HCT116 (cell line): ENCODE results near the gene STYXL2. TPM values are rescaled to one million over a fixed set of nuclear protein-coding genes. Genes with fewer than 3 reads are reported as not detected.
A peak's percentile ranks its signal among the peaks of the same experiment; 100 is the strongest.

Experiments used
- ATAC-seq: fragments of 200-7000 bp; cut with Tn5 transposase; 2 replicates; pipeline ENCODE4 v1.9.1; 2020; ENCODE audit warnings: mild to moderate bottlenecking, moderate library complexity
- BruUV-seq: library from RNA; stranded (reverse); fragments of 400-500 nt; replicated peaks from 2 replicates; lab custom pipeline; 2021; lab: Mats Ljungman, UMichigan
- CTCF ChIA-PET: fragments of 300-600 bp; sonication (Branson Sonifier 250); formaldehyde crosslinking; loops from one replicate; lab custom pipeline; 2021; ENCODE audit warnings: antibody characterized with exemption; lab: Charles Lee
- POLR2A ChIA-PET: fragments of 300-600, 350-600 bp; sonication (Branson Sonifier 250); formaldehyde crosslinking; loops from one replicate; lab custom pipeline; 2021; ENCODE audit warnings: antibody characterized with exemption; lab: Charles Lee
- RAD21 ChIA-PET, 2 experiments: fragments of 300-600 bp; sonication (Branson Sonifier 250); formaldehyde crosslinking; loops; one replicate each; lab custom pipeline; 2023; ENCODE audit warnings: low total read pairs in 2 of 2; ENCODE audit not compliant: uncharacterized antibody in 2 of 2, unreplicated experiment in 2 of 2, low non-redundant PET in 1 of 2; lab: Charles Lee
- DNase-seq: peaks from one replicate; pipeline ENCODE4 v3.0.0-alpha.2; 2010; ENCODE audit warnings: low read depth, low spot score
- H2AFZ ChIP-seq: fragments of 200-600 bp; shearing (Covaris generic), sonication (generic); 2 replicates; pipeline ENCODE4 v1.6.1; 2017; ENCODE audit warnings: low read depth, mixed run types, mixed read lengths, antibody characterized with exemption, low read length; ENCODE audit not compliant: poor library complexity, severe bottlenecking
- H3K27ac ChIP-seq: 2 replicates; pipeline ENCODE4 v1.5.1; 2012; ENCODE audit warnings: low read depth, low read length
- H3K27me3 ChIP-seq: fragments of 200-600 bp; sonication (generic); 2 replicates; pipeline ENCODE4 v1.6.1; 2016; ENCODE audit warnings: mixed run types, low read length, mixed read lengths; ENCODE audit not compliant: insufficient read depth
- H3K36me3 ChIP-seq, 2 experiments: fragments of 200-500 bp in 1 of 2; fragments of 200-600 bp in 1 of 2; sonication (Bioruptor generic) in 1 of 2; sonication (generic) in 1 of 2; 2 replicates each; pipeline versions ENCODE4 v1.5.1 to v1.6.1; 2014 to 2016; ENCODE audit warnings: low read length in 2 of 2, inconsistent platforms in 1 of 2, mixed read lengths in 1 of 2, mixed run types in 1 of 2; ENCODE audit not compliant: insufficient read depth in 2 of 2, control insufficient read depth in 1 of 2
- H3K4me1 ChIP-seq, 2 experiments: fragments of 200-600 bp in 1 of 2; sonication (generic) in 1 of 2; 2 replicates each; pipeline versions ENCODE4 v1.5.1 to v1.6.1; 2012 to 2017; ENCODE audit warnings: low read length in 2 of 2, inconsistent platforms in 1 of 2, mild to moderate bottlenecking in 1 of 2, mixed read lengths in 1 of 2, mixed run types in 1 of 2, moderate library complexity in 1 of 2; ENCODE audit not compliant: insufficient read depth in 2 of 2, control insufficient read depth in 1 of 2
- H3K4me2 ChIP-seq: fragments of 200-600 bp; sonication (generic); 2 replicates; pipeline ENCODE4 v1.6.1; 2017; ENCODE audit warnings: mixed run types, low read length, mixed read lengths
- H3K4me3 ChIP-seq, 2 experiments: fragments of 200-600 bp in 1 of 2; sonication (generic) in 1 of 2; replicated peaks in 1 of 2; 2 replicates each; pipeline ENCODE4 v1.5.1; 2011 to 2016; ENCODE audit warnings: low read length in 2 of 2, control low read depth in 1 of 2, low read depth in 1 of 2, mild to moderate bottlenecking in 1 of 2, mixed read lengths in 1 of 2, mixed run types in 1 of 2
- H3K79me2 ChIP-seq: fragments of 200-600 bp; sonication (generic); 2 replicates; pipeline ENCODE4 v1.6.1; 2017; ENCODE audit warnings: mild to moderate bottlenecking, mixed run types, low read length, moderate library complexity, mixed read lengths; ENCODE audit not compliant: insufficient read depth
- H3K9ac ChIP-seq: fragments of 200-600 bp; sonication (generic); 2 replicates; pipeline ENCODE4 v1.6.1; 2016; ENCODE audit warnings: low read length, mixed read lengths
- H3K9me2 ChIP-seq: fragments of 200-600 bp; sonication (generic), shearing (Covaris generic); 2 replicates; pipeline ENCODE4 v1.6.1; 2017; ENCODE audit warnings: mixed run types, mild to moderate bottlenecking, moderate library complexity; ENCODE audit not compliant: insufficient read depth
- H3K9me3 ChIP-seq, 2 experiments: fragments of 200-500 bp in 1 of 2; fragments of 200-600 bp in 1 of 2; sonication (Bioruptor generic) in 1 of 2; sonication (generic) in 1 of 2; 2 replicates each; pipeline ENCODE4 v1.6.1; 2014 to 2017; ENCODE audit warnings: low read length in 2 of 2, mixed read lengths in 2 of 2, inconsistent platforms in 1 of 2, low read depth in 1 of 2, mild to moderate bottlenecking in 1 of 2, mixed run types in 1 of 2, moderate library complexity in 1 of 2; ENCODE audit not compliant: control insufficient read depth in 1 of 2, insufficient read depth in 1 of 2
- H4K20me1 ChIP-seq: fragments of 200-600 bp; sonication (generic), shearing (Covaris generic); 2 replicates; pipeline ENCODE4 v1.6.1; 2017; ENCODE audit warnings: mixed run types, mild to moderate bottlenecking, moderate library complexity; ENCODE audit not compliant: insufficient read depth
- ATF3 ChIP-seq: IDR thresholded peaks from 2 replicates; pipeline ENCODE4 v1.6.1; 2012
- CEBPB ChIP-seq: IDR thresholded peaks from 2 replicates; pipeline ENCODE4 v1.6.1; 2012; ENCODE audit warnings: low read depth
- CTCF ChIP-seq, 3 experiments: fragments of 200-600 bp in 1 of 3; sonication (generic) in 1 of 3; IDR thresholded peaks in 2 of 3; conservative IDR thresholded peaks in 1 of 3; 2 replicates each; pipeline ENCODE4 v1.5.1; 2012 to 2017; ENCODE audit warnings: low read depth in 2 of 3, low read length in 2 of 3, antibody characterized with exemption in 1 of 3, borderline replicate concordance in 1 of 3, control low read depth in 1 of 3, mild to moderate bottlenecking in 1 of 3, mixed read lengths in 1 of 3, mixed run types in 1 of 3, moderate library complexity in 1 of 3; ENCODE audit not compliant: insufficient read depth in 1 of 3
- EGR1 ChIP-seq: IDR thresholded peaks from 2 replicates; pipeline ENCODE4 v1.6.1; 2012; ENCODE audit warnings: low read depth
- ELF1 ChIP-seq: IDR thresholded peaks from 2 replicates; pipeline ENCODE4 v1.6.1; 2012; ENCODE audit warnings: low read depth, borderline replicate concordance
- EZH2phosphoT487 ChIP-seq: fragments of 200-600 bp; IDR thresholded peaks from 2 replicates; pipeline ENCODE4 v1.6.1; 2018; ENCODE audit warnings: antibody characterized with exemption, borderline replicate concordance
- FOSL1 ChIP-seq: IDR thresholded peaks from 2 replicates; pipeline ENCODE4 v1.6.1; 2012; ENCODE audit warnings: low read depth
- JUND ChIP-seq: IDR thresholded peaks from 2 replicates; pipeline ENCODE4 v1.6.1; 2012
- MAX ChIP-seq: IDR thresholded peaks from 2 replicates; pipeline ENCODE4 v1.6.1; 2012
- POLR2A ChIP-seq: IDR thresholded peaks from 2 replicates; pipeline ENCODE4 v1.7.0; 2011; ENCODE audit warnings: borderline replicate concordance; ENCODE audit not compliant: insufficient read depth, insufficient read length; ENCODE audit errors: extremely low read depth
- POLR2AphosphoS5 ChIP-seq: IDR thresholded peaks from 2 replicates; pipeline ENCODE4 v1.6.1; 2011; ENCODE audit warnings: mild to moderate bottlenecking, low read depth, low read length, moderate library complexity
- RAD21 ChIP-seq: IDR thresholded peaks from 2 replicates; pipeline ENCODE4 v1.6.1; 2012; ENCODE audit warnings: low read depth, mild to moderate bottlenecking
- SIN3A ChIP-seq: IDR thresholded peaks from 2 replicates; pipeline ENCODE4 v1.6.1; 2012; ENCODE audit warnings: low read depth
- SP1 ChIP-seq: IDR thresholded peaks from 2 replicates; pipeline ENCODE4 v1.6.1; 2012; ENCODE audit warnings: low read depth
- SRF ChIP-seq: IDR thresholded peaks from 2 replicates; pipeline ENCODE4 v1.6.1; 2012; ENCODE audit warnings: low read depth
- TCF7L2 ChIP-seq: IDR thresholded peaks from 2 replicates; pipeline ENCODE4 v1.7.0; 2011; ENCODE audit warnings: borderline replicate concordance, inconsistent platforms; ENCODE audit not compliant: insufficient read depth, insufficient read length; ENCODE audit errors: extremely low read depth
- YY1 ChIP-seq: IDR thresholded peaks from 2 replicates; pipeline ENCODE4 v1.6.1; 2011; ENCODE audit warnings: low read length, low read depth, moderate library complexity, mild to moderate bottlenecking; ENCODE audit not compliant: insufficient replicate concordance; ENCODE audit errors: extremely low read depth
- ZNF274 ChIP-seq: fragments of 200-500 bp; sonication (Bioruptor generic); IDR thresholded peaks from 2 replicates; pipeline ENCODE4 v1.6.1; 2014; ENCODE audit warnings: mild to moderate bottlenecking, low read depth, low read length, inconsistent platforms
- intact Hi-C: fragments of 100-400 bp; cut with micrococcal nuclease; formaldehyde crosslinking; loops from 2 replicates; pipeline ENCODE4 v1.10.0; 2022
- total RNA-seq: library from RNA; stranded (reverse); gene quantifications from one replicate; pipeline ENCODE4 v1.2.1, GENCODE V29; 2021; ENCODE audit not compliant: unreplicated experiment
- TF ChIP-seq, protein P1 (sequence below): IDR thresholded peaks from 2 replicates; pipeline ENCODE4 v1.6.1; 2012; ENCODE audit warnings: low read depth

Gene STYXL2
- total RNA-seq, 1 experiment from 2014 or later: not detected

GRCh38 chr1:167136191-167136614, 42.3 kb downstream of the STYXL2 start:
- POLR2A ChIA-PET: no interaction called here
- H3K9me2 ChIP-seq: no peaks in the 10 kb centered on the region
- H3K9me3 ChIP-seq: no peaks in the 10 kb centered on the region
- no peaks in the 10 kb centered on the region for H3K79me2 ChIP-seq
- CTCF ChIA-PET: no interaction called here
- no peaks in the 10 kb centered on the region for H4K20me1 ChIP-seq
- H3K4me1 ChIP-seq: peaks cover 0 to 7% of the 10 kb centered on the region in 2 experiments; a peak in 1 of 4 replicates
- no peak overlapping the region for H3K4me3 ChIP-seq
- no peak overlapping the region for H2AFZ ChIP-seq
- no TSS peak for BruUV-seq
- no peak overlapping the region for H3K4me2 ChIP-seq
- ATAC-seq (0 out of 2 replicates have a peak, but pooled peaks have one; percentile 30), DNase-seq (no peak)
- H3K27me3 ChIP-seq: no peaks in the 10 kb centered on the region
- no peak overlapping the region for H3K27ac ChIP-seq
- H3K36me3 ChIP-seq: no peaks in the 10 kb centered on the region
- H3K9ac ChIP-seq: no peak overlapping the region
- TF ChIP-seq ATF3 (no peak), CTCF (IDR thresholded peaks at IDR 0.05 in 2 of 3, conservative IDR thresholded peaks at IDR 0.05 in 1 of 3; ENCODE audit: borderline replicate concordance in 1 of 3, insufficient read depth in 1 of 3, low read depth in 2 of 3, low read length in 2 of 3) (no peak), SIN3A (no peak), CEBPB (no peak), YY1 (no peak), SP1 (no peak), EGR1 (no peak), SRF (no peak), ZNF274 (no peak), TCF7L2 (no peak), ELF1 (no peak), POLR2A (no peak), POLR2AphosphoS5 (no peak), MAX (no peak), RAD21 (no peak), FOSL1 (no peak), EZH2phosphoT487 (no peak), JUND (no peak)
- TF ChIP-seq, protein P1, sequence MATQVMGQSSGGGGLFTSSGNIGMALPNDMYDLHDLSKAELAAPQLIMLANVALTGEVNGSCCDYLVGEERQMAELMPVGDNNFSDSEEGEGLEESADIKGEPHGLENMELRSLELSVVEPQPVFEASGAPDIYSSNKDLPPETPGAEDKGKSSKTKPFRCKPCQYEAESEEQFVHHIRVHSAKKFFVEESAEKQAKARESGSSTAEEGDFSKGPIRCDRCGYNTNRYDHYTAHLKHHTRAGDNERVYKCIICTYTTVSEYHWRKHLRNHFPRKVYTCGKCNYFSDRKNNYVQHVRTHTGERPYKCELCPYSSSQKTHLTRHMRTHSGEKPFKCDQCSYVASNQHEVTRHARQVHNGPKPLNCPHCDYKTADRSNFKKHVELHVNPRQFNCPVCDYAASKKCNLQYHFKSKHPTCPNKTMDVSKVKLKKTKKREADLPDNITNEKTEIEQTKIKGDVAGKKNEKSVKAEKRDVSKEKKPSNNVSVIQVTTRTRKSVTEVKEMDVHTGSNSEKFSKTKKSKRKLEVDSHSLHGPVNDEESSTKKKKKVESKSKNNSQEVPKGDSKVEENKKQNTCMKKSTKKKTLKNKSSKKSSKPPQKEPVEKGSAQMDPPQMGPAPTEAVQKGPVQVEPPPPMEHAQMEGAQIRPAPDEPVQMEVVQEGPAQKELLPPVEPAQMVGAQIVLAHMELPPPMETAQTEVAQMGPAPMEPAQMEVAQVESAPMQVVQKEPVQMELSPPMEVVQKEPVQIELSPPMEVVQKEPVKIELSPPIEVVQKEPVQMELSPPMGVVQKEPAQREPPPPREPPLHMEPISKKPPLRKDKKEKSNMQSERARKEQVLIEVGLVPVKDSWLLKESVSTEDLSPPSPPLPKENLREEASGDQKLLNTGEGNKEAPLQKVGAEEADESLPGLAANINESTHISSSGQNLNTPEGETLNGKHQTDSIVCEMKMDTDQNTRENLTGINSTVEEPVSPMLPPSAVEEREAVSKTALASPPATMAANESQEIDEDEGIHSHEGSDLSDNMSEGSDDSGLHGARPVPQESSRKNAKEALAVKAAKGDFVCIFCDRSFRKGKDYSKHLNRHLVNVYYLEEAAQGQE: no peak
- RAD21 ChIA-PET: no interaction called here
- intact Hi-C loops: no loop called here
